ENCODE results near the gene MC1R.
A peak's percentile ranks its signal among the peaks of the same experiment; 100 is the strongest.

The MC1R gene

DNA sequence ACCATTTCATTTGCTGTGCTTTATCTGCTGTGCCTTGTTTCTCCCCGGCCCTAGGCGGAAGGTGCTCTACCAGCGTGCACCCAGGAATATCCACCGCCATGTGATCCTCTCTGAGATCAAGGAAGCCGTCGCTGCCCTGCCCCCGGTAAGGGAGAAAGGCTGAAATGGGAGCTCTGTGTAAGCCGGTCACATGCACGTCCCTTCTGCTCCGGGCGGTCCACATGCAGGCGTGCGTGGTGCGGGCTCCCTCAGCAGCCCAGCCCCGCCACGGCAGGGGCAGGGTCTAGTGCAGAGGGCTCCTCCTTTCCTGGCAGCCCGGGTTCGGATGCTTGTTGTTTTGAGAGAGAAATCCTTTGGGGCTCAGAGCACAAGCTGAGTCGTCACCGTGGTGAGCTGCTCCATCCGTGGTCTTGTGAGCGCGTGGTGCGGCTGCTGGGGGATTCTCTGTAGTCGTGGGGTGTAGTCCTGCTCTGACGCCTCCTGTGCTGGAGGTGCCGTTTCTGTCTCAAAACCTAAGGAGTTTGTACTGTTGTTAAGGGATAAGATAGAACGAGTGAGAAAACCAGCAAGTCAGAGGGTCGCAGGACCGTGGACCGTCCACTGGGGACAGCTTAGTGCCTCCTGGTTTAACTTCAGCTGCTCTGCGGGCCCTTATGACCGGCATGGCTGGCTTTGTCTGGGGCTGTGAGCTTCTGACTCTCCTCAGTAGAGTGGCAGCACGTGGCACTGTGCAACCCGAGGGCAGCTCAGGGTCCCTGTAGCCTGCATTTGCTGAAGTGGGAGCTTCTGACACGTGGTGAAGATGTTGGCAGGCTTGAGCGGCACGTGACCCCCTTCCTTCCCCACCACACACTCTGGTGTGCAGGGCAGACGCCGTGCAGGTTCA, 12.3 kb upstream of the MC1R start:
- TF ChIP-seq, protein P1, sequence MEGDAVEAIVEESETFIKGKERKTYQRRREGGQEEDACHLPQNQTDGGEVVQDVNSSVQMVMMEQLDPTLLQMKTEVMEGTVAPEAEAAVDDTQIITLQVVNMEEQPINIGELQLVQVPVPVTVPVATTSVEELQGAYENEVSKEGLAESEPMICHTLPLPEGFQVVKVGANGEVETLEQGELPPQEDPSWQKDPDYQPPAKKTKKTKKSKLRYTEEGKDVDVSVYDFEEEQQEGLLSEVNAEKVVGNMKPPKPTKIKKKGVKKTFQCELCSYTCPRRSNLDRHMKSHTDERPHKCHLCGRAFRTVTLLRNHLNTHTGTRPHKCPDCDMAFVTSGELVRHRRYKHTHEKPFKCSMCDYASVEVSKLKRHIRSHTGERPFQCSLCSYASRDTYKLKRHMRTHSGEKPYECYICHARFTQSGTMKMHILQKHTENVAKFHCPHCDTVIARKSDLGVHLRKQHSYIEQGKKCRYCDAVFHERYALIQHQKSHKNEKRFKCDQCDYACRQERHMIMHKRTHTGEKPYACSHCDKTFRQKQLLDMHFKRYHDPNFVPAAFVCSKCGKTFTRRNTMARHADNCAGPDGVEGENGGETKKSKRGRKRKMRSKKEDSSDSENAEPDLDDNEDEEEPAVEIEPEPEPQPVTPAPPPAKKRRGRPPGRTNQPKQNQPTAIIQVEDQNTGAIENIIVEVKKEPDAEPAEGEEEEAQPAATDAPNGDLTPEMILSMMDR (IDR thresholded peaks at IDR 0.05; ENCODE audit: insufficient read depth, low read length, missing control alignments), result no peak
- CTCF ChIA-PET, result interaction anchor here (0.6 to 1.0 kb wide), 2 partner anchors 13 to 25 kb away, joined by 3 read pairs; no protein-coding TSS in a partner anchor
- POLR2A ChIA-PET, result interaction anchor here (0.5 to 3.3 kb wide), 3 partner anchors 12 to 166 kb away, joined by 3 to 15 read pairs (median 5); partner anchors contain the start of gene MC1R
- no peak for DNase-seq (ENCODE audit: low read depth, low spot score)
- no peak overlapping the region for H3K4me3 ChIP-seq (ENCODE audit: low read depth, low read length)

DNA sequence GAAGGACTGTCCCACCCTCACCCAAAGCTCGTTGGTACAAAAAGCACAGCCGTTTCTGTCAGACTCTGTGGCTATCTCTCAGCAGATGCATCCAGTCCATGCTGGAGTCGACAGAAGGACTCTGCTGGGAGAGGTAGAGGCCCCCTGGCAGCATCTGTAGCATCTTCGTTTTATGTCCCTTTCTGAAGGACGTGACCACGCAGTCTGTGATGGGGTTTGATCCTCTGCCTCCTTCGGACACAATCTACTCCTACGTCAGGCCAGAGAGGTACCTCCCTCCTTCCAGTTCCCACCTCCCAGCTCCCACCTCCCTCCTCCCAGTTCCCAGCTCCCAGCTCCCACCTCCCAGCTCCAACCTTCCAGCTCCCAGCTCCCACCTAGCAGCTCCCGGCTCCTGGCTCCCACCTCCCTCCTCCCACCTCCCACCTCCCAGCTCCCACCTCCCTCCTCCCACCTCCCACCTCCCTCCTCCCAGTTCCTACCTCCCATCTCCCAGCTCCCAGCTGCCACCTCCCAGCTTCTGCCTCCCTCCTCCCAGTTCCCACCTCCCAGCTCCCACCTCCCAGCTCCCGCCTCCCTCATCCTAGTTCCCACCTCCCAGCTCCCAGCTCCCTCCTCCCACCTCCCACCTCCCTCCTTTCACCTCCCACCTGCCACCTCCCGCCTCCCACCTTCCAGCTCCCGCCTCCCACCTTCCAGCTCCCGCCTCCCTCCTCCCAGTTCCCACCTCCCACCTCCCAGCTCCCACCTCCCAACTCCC, 11.4 kb upstream of the MC1R start:
- CTCF ChIA-PET, result interaction anchor here (1.3 to 4.3 kb wide), 3 partner anchors 8 to 12 kb away, joined by 6 to 37 read pairs (median 31); partner anchors contain the start of gene MC1R
- no peak overlapping the region for H3K4me3 ChIP-seq (ENCODE audit: low read depth, low read length)
- POLR2A ChIA-PET, result interaction anchor here (0.5 to 3.3 kb wide), 4 partner anchors 11 to 167 kb away, joined by 3 to 15 read pairs (median 6); partner anchors contain the start of gene MC1R
- DNase-seq (ENCODE audit: low read depth, low spot score), result no peak
- TF ChIP-seq, protein P1 (IDR thresholded peaks at IDR 0.05; ENCODE audit: insufficient read depth, low read length, missing control alignments), result no peak

DNA sequence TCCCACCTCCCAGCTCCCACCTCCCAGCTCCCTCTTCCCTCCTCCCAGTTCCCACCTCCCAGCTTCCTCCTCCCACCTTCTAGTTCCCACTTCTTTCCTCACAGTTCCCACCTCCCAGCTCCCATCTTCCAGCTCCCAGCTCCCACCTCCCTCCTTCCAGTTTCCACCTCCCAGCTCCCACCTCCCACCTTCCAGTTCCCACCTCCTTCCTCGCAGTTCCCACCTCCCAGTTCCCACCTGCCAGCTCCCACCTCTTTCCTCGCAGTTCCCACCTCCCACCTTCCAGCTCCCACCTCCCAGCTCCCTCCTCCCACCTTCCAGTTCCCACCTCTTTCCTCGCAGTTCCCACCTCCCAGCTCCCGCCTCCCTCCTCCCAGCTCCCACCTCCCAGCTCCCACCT, 10.4 kb upstream of the MC1R start:
- no peak overlapping the region for H3K4me3 ChIP-seq (ENCODE audit: low read depth, low read length)
- ChIA-PET CTCF (interaction anchor here (1.3 to 4.3 kb wide), 3 partner anchors 9 to 13 kb away, joined by 6 to 37 read pairs (median 31); partner anchors contain the start of gene MC1R), POLR2A (interaction anchor here (0.6 to 3.3 kb wide), 4 partner anchors 10 to 54 kb away, joined by 3 to 15 read pairs (median 6); partner anchors contain the start of gene MC1R)
- TF ChIP-seq, protein P1 (IDR thresholded peaks at IDR 0.05; ENCODE audit: insufficient read depth, low read length, missing control alignments), result no peak
- no peak for DNase-seq (ENCODE audit: low read depth, low spot score)

DNA sequence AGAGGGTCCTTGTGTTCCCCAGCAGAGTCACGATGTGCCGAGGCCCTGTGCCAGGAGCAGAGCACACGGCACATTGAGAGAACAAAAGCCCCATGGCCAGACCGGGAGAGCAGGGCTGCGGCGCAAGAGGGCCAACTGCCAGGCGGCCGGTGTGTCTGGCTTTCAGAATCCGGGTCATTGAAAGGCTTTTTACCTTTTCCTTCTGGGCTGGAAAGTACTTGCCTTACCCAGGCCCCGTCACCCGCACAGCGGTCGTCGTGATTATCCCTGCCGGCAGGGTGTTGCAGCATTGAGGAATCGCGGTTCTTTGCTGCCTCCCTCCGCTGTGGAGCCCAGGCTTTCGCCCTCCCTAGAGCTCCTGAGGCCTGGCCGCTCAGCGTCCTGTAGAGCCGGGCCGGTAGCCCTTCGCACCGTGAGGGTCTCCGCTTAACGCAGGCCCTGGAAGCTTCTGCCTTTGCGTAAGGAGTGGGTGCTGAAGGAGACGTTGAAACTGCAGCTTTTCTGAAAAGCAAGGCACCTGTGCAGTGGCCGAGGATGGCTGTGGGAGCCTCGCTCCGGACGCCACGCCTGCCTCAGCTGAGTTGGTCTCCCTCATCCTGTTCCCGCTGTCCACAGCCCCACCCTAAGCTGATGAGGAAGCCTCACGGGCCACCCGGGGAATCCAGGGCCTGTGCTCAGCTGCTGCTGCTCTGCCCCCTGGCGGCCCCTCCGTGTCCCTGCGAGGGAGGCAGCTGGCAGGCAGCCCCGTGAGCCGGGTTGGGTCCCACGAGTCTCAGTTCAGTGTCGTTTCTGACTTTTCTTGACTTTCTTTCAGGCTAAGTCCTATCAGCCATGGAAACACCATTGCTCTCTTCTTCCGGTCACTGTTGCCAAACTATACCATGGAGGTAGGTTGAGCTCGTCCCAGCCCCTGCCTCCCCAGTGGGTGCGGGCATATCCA, 8.6 kb upstream of the MC1R start:
- ChIA-PET CTCF (interaction anchor here (0.6 to 4.6 kb wide), 16 partner anchors 9 to 210 kb away, joined by 3 to 37 read pairs (median 5); partner anchors contain the start of genes MC1R, TCF25 and TUBB3), POLR2A (interaction anchor here (0.9 kb wide), 1 partner anchor 12 kb away, joined by 8 read pairs; no protein-coding TSS in a partner anchor)
- H3K4me3 ChIP-seq (ENCODE audit: low read depth, low read length), result no peak overlapping the region
- no peak for DNase-seq (ENCODE audit: low read depth, low spot score)
- TF ChIP-seq, protein P1 (IDR thresholded peaks at IDR 0.05; ENCODE audit: insufficient read depth, low read length, missing control alignments), result peak; percentile 97

DNA sequence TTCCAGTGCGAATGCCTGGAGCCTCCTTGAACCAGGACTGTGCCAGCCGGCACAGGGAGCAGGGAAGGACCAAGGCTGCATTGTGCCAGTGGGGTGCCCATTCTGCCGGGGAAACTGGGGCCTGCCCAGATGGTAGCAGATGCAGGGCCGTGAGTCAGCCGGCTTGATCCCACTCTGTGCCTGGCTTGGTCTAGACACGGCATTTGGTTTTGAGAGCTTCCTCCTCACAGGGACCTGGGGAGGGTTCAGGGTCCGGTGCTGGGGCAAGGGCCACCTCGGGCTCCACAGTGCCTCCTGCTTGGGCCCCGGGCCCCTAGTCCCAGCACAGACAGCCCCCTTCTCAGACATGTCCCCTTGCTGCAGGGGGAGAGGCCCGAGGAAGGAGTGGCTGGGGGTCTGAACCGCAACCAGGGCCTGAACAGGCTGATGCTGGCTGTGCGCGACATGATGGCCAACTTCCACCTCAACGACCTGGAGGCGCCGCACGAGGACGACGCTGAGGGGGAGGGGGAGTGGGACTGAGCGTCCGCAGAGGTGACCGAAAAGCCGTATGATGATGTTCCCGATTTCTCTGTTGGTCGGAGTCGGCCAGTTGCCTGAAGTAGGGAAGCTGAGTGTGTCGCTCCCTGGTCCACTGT, 7.8 kb upstream of the MC1R start:
- ChIA-PET POLR2A (interaction anchor here (0.9 kb wide), 1 partner anchor 11 kb away, joined by 8 read pairs; no protein-coding TSS in a partner anchor), CTCF (interaction anchor here (0.8 to 4.6 kb wide), 14 partner anchors 8 to 211 kb away, joined by 3 to 37 read pairs (median 8); partner anchors contain the start of genes MC1R and TUBB3)
- TF ChIP-seq, protein P1 (IDR thresholded peaks at IDR 0.05; ENCODE audit: insufficient read depth, low read length, missing control alignments), result no peak
- no peak overlapping the region for H3K4me3 ChIP-seq (ENCODE audit: low read depth, low read length)
- no peak for DNase-seq (ENCODE audit: low read depth, low spot score)

All from AG04449 (cell line).